C4-2B (cell line): ENCODE results near the gene NAB2.
"Not testable (repeated sequence)": the region's sequence is repeated elsewhere in the genome, so short reads cannot be mapped to it uniquely, and the experiment has no call there.

Source experiments
- H3K27ac ChIP-seq: fragments of 450-650 bp; 2 replicates; pipeline ENCODE4 v1.5.1; 2017
- ZFX ChIP-seq: fragments of 450-650 bp; IDR thresholded peaks from 2 replicates; pipeline ENCODE4 v1.6.1; 2017
- TF ChIP-seq, protein P1 (sequence below): fragments of 450-650 bp; conservative IDR thresholded peaks from 2 replicates; pipeline ENCODE4 v1.5.1; 2017; ENCODE audit warnings: mild to moderate bottlenecking

The NAB2 gene

DNA sequence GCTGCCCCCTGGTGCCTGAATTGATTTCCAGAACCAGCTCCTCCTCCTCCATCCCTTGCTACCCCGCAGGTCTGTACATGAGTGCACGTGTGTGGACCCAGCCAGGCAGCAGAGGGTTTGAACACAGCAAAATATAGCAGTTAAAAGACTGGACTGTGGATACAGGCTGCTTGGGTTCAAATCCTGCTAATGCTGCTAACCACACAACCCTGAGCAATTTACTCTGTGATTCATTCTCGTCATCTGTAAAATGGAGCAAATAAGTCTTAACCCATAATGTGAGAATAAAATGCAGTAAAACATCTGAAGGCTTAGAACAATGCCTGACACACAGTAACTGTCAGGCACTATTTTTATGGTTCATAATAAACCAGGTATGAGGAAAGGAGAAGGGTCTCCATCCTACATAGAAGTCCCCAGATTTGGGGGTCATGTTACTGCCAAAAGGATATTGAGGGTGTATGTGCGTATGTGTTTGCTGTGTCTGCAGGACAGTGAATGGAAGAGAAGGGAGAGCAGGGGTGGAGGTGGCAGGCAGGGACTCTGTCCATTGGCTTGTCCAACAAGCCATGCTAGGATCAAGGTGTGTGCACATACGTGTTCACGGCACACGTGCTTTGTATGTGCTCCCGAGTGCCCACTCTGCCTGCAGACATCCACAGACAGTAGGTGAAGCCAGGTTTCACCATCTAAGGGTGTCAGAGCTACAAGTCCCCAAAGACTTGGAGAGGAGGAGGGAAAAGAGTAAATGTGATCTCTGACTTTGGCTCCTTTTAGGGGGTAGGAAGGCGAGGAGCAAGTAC is 23.8 kb downstream of the NAB2 start:
- H3K27ac ChIP-seq = peak overlapping the region; percentile 59
- TF ChIP-seq, protein P1, sequence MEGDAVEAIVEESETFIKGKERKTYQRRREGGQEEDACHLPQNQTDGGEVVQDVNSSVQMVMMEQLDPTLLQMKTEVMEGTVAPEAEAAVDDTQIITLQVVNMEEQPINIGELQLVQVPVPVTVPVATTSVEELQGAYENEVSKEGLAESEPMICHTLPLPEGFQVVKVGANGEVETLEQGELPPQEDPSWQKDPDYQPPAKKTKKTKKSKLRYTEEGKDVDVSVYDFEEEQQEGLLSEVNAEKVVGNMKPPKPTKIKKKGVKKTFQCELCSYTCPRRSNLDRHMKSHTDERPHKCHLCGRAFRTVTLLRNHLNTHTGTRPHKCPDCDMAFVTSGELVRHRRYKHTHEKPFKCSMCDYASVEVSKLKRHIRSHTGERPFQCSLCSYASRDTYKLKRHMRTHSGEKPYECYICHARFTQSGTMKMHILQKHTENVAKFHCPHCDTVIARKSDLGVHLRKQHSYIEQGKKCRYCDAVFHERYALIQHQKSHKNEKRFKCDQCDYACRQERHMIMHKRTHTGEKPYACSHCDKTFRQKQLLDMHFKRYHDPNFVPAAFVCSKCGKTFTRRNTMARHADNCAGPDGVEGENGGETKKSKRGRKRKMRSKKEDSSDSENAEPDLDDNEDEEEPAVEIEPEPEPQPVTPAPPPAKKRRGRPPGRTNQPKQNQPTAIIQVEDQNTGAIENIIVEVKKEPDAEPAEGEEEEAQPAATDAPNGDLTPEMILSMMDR = peak; percentile 90
- no peak for TF ChIP-seq ZFX

DNA sequence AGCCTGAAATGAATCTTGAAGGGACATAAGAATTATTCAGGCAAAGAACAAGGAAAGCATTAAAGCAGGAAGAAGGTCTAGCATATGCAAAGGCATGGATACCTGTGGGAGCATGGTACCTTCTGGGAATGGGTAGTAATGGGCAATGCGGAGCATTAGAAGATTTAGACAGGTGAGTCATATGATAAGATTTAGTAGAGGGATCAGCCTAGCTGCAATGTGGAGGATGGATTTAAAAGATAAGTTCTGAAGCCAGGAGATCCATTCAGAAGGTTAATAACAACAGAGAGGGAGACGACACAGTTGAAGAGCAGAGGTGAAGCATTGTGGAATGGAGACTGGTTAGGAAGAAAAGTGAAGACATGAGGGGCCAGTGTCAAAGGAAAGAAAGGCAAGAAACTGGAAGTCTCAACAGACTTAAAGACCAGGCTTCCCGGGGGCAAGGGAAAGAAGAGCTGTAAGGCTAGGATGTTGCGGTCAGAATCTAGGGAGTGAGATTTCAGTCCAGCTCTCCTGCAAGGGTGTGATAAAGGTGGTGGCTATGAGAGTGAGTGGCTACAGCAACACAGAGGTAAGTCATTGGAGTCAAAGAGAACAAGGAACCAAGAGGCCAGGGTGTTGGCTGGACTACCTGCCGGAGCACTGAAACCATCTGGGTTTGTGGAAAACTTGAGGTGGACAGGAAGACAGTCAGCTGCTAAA is 27.8 kb downstream of the NAB2 start:
- TF ChIP-seq, protein P1 = no peak
- TF ChIP-seq ZFX = no peak
- H3K27ac ChIP-seq = no peak overlapping the region

DNA sequence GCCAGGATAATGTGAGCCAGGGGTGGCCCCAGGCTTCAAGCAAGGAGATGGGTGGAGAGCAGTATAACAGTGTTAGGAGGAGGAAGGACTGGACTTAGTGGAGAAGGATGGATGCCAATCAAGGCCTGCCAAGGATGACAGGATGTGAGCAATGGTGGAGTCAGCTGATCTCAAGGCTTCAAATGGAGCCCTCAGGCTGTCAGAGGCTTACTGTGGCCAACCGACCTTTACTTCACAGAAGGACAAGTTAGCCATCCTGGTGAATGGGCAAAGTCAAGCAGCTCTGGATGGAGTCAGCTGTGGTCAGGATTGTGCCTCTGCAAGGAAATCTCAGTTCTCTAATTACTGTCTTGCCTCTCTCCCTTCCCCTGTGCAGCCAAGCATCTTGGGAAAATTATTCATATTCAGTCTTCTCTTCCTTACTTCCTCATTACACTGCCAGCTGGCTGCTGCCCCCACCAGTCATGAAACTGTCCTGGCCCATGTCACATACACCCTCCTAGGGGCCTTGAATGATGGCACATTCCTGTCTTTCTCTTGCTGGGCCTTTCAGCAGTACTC is 29.9 kb downstream of the NAB2 start:
- TF ChIP-seq, protein P1 = no peak
- no peak for TF ChIP-seq ZFX

DNA sequence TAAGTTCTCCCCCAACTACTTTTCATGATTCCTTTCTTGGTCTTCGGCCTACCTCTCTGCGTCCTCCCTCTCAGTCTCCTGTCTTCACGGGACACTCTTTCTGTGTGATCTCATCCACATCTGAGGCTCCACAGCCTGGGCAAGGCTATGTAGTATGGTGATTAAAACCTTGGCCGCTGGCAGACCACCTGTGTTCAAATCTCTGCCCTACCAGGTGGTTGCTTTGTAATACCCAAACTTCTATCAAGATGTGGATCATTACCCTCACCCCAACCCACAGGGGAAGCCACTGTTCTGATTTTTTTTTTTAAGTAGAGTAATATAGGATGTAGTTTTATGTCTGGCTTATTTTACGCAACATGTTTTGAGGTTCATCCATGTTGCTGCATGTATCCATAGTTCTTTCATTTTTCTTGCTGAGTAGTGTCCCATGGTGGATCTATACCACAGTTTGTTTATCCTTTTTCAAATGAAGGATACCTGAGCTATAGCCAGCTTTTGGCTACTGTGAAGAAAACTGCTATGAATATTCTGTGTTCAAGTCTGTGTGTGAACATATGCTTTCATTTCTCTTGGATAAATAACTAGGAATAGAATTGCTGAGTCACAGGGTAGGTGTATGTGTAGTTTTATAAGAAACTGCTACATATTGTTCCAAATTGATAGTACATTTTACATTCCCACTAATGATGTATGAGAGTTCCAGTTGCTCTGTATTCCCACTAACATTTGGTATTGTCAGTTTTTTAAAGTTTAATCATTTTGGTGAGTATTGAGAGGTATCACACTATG is 30.6 kb downstream of the NAB2 start:
- TF ChIP-seq, protein P1 = no peak
- no peak for TF ChIP-seq ZFX
- peak overlapping the region; percentile 6; the same call in 1 of the 2 replicates for H3K27ac ChIP-seq

More for the DNA sequence above, 29.9 kb downstream of the NAB2 start:
- peak overlapping the region; percentile 6; the same call in 1 of the 2 replicates for H3K27ac ChIP-seq

DNA sequence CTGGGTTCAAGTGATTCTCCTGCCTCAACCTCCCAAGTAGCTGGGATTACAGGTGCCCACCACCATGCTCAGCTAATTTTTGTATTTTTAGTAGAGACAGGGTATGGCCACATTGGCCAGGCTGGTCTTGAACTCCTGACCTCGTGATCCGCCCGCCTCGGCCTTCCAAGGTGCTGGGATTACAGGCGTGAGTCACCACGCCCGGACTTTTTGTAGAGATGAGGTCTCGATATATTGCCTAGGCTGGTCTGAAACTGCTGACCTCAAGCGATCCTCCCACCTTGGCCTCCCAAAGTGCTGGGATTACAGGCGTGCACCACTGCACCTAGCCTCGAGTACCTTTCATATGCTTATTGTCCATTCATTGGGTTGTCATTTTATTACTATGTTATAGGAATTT is 31.8 kb downstream of the NAB2 start:
- not testable (repeated sequence) for H3K27ac ChIP-seq

DNA sequence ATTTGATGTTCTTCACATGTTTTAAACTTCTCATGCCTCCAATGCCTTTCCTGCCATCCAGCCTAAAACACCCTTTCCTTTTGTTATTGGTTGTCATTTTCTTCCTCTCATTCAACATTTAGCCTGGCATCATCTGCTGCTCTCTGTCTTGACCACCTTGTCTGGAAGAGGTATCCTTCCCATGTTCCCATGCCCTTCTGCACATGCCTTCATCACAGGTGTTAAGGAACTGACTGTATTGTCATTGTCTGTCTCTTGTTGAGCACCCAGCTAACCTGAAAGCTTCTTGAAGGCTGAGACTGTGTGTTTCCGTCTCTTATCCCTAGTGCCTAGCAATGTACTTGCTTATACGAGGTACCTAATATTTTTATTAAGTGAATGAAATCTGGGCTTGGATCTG is 34.9 kb downstream of the NAB2 start:
- H3K27ac ChIP-seq = no peak overlapping the region
- no peak for TF ChIP-seq ZFX
- TF ChIP-seq, protein P1 = no peak

DNA sequence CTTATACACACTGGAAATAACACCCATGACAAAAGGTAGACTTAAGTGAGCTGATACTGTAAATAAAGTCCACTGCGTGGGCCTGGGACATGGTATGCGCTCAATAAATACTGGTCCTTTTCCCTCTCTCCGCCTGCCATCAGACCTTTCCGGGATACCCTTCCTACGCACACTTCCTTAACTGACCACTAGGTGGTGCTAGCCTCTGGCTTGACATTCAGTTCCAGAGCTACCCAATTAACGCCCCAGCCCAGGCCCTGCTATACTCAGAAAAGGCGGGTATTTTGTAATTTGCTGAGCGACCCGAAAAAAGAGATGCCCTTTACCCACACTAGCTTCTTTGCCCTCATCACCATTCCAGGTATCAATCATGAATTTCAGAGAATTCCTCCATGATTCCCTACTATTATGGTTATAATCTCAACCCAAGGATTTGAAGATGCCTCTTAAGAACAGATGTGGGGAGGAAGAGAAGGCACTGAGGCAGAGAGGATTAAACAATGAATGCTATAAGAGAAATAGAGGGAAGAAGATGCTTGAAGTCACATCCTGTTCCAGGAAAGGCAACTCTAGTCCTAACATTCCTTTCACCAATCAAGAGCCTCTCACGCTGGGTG is 35.5 kb downstream of the NAB2 start:
- TF ChIP-seq ZFX = no peak
- TF ChIP-seq, protein P1 = peak; percentile 98
- H3K27ac ChIP-seq = no peak overlapping the region
